ENCODE results near the gene TARP.

Gene TARP

GRCh38 chr7:38296059-38296857 is 22.8 kb upstream of the TARP start:
- DNase-seq (ENCODE audit: low read depth) (no peak), FAIRE-seq (no peak)
- Histone ChIP-seq H3K36me3 (ENCODE audit: control insufficient read depth, insufficient read depth, low read length) (no peaks in the 10 kb centered on the region), H3K27me3 (ENCODE audit: control insufficient read depth, insufficient read depth, low read length) (no peaks in the 10 kb centered on the region), H3K4me3 (ENCODE audit: low read depth, low read length) (no peak overlapping the region)
- TF ChIP-seq CTCF (IDR thresholded peaks at IDR 0.05; ENCODE audit: insufficient read depth, low read length, severe bottlenecking), result no peak

- FAIRE-seq (no peak), DNase-seq (ENCODE audit: low read depth) (no peak)
- TF ChIP-seq CTCF (IDR thresholded peaks at IDR 0.05; ENCODE audit: insufficient read depth, low read length, severe bottlenecking), result no peak
- Histone ChIP-seq H3K4me3 (ENCODE audit: low read depth, low read length) (no peak overlapping the region), H3K27me3 (ENCODE audit: control insufficient read depth, insufficient read depth, low read length) (no peaks in the 10 kb centered on the region), H3K36me3 (ENCODE audit: control insufficient read depth, insufficient read depth, low read length) (no peaks in the 10 kb centered on the region)
Observed at GRCh38 chr7:38294926-38295325, 21.5 kb upstream of the TARP start.

GRCh38 chr7:38292442-38292841 is 19.0 kb upstream of the TARP start:
- no peaks in the 10 kb centered on the region for H3K36me3 ChIP-seq (ENCODE audit: control insufficient read depth, insufficient read depth, low read length)
- FAIRE-seq, result no peak
- no peak for TF ChIP-seq CTCF (IDR thresholded peaks at IDR 0.05; ENCODE audit: insufficient read depth, low read length, severe bottlenecking)
- H3K27me3 ChIP-seq (ENCODE audit: control insufficient read depth, insufficient read depth, low read length), result no peaks in the 10 kb centered on the region
- no peak overlapping the region for H3K4me3 ChIP-seq (ENCODE audit: low read depth, low read length)
- DNase-seq (ENCODE audit: low read depth), result no peak

- Histone ChIP-seq H3K4me3 (ENCODE audit: low read depth, low read length) (no peak overlapping the region), H3K36me3 (ENCODE audit: control insufficient read depth, insufficient read depth, low read length) (no peaks in the 10 kb centered on the region), H3K27me3 (ENCODE audit: control insufficient read depth, insufficient read depth, low read length) (no peaks in the 10 kb centered on the region)
- TF ChIP-seq CTCF (IDR thresholded peaks at IDR 0.05; ENCODE audit: insufficient read depth, low read length, severe bottlenecking), result no peak
- no peak for FAIRE-seq
- no peak for DNase-seq (ENCODE audit: low read depth)
Observed at GRCh38 chr7:38291650-38292049, 18.2 kb upstream of the TARP start.

- FAIRE-seq (no peak), DNase-seq (ENCODE audit: low read depth) (no peak)
- Histone ChIP-seq H3K27me3 (ENCODE audit: control insufficient read depth, insufficient read depth, low read length) (no peaks in the 10 kb centered on the region), H3K4me3 (ENCODE audit: low read depth, low read length) (no peak overlapping the region), H3K36me3 (ENCODE audit: control insufficient read depth, insufficient read depth, low read length) (no peaks in the 10 kb centered on the region)
- TF ChIP-seq CTCF (IDR thresholded peaks at IDR 0.05; ENCODE audit: insufficient read depth, low read length, severe bottlenecking), result no peak
Observed at GRCh38 chr7:38291117-38291647, 17.7 kb upstream of the TARP start.
